CD4-positive, alpha-beta T cell treated with Interleukin-4 for 1 hour (primary cell): ENCODE data around the gene TP53TG5.

ENCODE experiments used
- DNase-seq, 2 donors: peaks; one replicate each; pipeline ENCODE4 v3.0.0-alpha.2; 2020 to 2022

The TP53TG5 gene

GRCh38 chr20:45378191-45378590, at the start of gene TP53TG5:
Gene TP53TG5, minus strand, starts transcription at chr20:45378325. Its CDS starts 89 bp downstream, at chr20:45378236.
- no peak for DNase-seq

- DNase-seq = no peak
Measured at GRCh38 chr20:45427236-45428149, 49.4 kb upstream of the TP53TG5 start.

GRCh38 chr20:45426320-45427016, 48.3 kb upstream of the TP53TG5 start:
- no peak for DNase-seq

- no peak for DNase-seq
Measured at GRCh38 chr20:45425561-45425960, 47.4 kb upstream of the TP53TG5 start.

- DNase-seq = no peak
Measured at GRCh38 chr20:45423700-45424099, 45.6 kb upstream of the TP53TG5 start.

GRCh38 chr20:45420125-45420524, 42.0 kb upstream of the TP53TG5 start:
- no peak for DNase-seq

GRCh38 chr20:45419188-45420091, 41.3 kb upstream of the TP53TG5 start:
- DNase-seq = peak in 1 of 2 donors; percentile 35

- no peak for DNase-seq
Measured at GRCh38 chr20:45416917-45417316, 38.8 kb upstream of the TP53TG5 start.

GRCh38 chr20:45415822-45416637, 37.9 kb upstream of the TP53TG5 start, which contains the start of gene PIGT:
Gene PIGT, plus strand, starts transcription at chr20:45416141. Its CDS starts 16 bp downstream, at chr20:45416157.
- DNase-seq = peak; percentile 91 to 92

GRCh38 chr20:45413479-45413878, 35.4 kb upstream of the TP53TG5 start:
- no peak for DNase-seq

- no peak for DNase-seq
Measured at GRCh38 chr20:45412653-45413052, 34.5 kb upstream of the TP53TG5 start.

GRCh38 chr20:45410887-45411286, 32.8 kb upstream of the TP53TG5 start:
- DNase-seq = no peak

GRCh38 chr20:45409521-45410272, 31.6 kb upstream of the TP53TG5 start:
- no peak for DNase-seq

- DNase-seq = peak in 1 of 2 donors; percentile 33
Measured at GRCh38 chr20:45408646-45409213, 30.6 kb upstream of the TP53TG5 start.

- no peak for DNase-seq
Measured at GRCh38 chr20:45407783-45408645, 29.9 kb upstream of the TP53TG5 start, which contains the start of gene DBNDD2. Gene DBNDD2, plus strand, starts transcription at chr20:45408289. Its CDS starts 179 bp downstream, at chr20:45408468.

- DNase-seq = no peak
Measured at GRCh38 chr20:45407067-45407745, 29.1 kb upstream of the TP53TG5 start.

GRCh38 chr20:45406260-45407066, 28.3 kb upstream of the TP53TG5 start:
- peak; percentile 29 to 40 for DNase-seq
